GM18951 (cell line): Measurements from ENCODE around the gene NCAN.
"Not testable (repeated sequence)": the region's sequence is repeated elsewhere in the genome, so short reads cannot be mapped to it uniquely, and the experiment has no call there.

Experiments used
- POLR2A ChIP-seq: IDR thresholded peaks from 4 replicates; pipeline ENCODE4 v1.6.1; 2011; ENCODE audit warnings: mild to moderate bottlenecking; ENCODE audit not compliant: insufficient read length, insufficient read depth; ENCODE audit errors: extremely low read depth
- in situ Hi-C: fragments of 300-500 bp; cut with MboI; formaldehyde crosslinking; loops from one replicate; pipeline ENCODE4 v1.12.0; 2022; ENCODE audit warnings: low sequenced_read_pairs, mixed read lengths, inconsistent platforms; ENCODE audit not compliant: unreplicated experiment

Gene NCAN

DNA sequence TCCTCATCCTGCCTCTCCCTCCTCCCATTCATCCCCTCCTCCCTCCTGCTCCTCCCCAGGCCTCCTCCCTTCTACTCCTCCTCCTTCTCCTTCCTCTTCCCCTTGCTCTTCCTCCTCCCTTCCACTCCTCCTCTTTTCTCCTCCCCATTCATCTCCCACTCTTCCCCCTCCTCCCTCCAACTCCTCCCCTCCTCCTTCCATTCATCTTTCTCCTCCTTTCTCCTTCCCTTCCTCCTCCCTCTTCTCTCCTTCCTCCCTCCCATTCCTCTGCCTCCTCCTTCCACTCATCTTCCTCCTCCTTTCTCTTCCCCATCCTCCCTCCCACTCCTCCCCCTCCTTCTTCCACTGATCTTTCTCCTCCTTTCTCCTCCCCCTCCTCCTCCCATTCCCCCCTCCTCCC is 27.9 kb downstream of the NCAN start:
- TF ChIP-seq POLR2A = no peak
- in situ Hi-C loops = no loop called here

DNA sequence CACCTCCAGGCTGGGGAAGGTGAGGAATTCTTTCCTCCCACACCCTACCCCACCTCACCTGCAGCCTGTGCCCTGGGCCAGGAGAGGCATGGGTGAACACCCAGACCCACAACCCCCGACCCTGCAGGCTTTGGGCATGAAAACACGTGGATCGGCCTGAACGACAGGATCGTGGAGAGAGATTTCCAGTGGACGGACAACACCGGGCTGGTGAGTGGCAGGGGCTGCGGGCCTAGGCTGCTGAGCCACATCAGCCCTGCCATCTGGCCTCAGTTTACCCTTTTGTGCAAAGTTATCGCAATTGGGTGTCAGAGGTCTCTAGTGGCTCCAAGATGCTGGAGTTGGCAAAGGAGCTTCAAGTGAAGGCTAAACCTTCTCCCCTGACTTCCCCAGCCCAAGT is 28.7 kb downstream of the NCAN start:
- in situ Hi-C loops = no loop called here
- no peak for TF ChIP-seq POLR2A

DNA sequence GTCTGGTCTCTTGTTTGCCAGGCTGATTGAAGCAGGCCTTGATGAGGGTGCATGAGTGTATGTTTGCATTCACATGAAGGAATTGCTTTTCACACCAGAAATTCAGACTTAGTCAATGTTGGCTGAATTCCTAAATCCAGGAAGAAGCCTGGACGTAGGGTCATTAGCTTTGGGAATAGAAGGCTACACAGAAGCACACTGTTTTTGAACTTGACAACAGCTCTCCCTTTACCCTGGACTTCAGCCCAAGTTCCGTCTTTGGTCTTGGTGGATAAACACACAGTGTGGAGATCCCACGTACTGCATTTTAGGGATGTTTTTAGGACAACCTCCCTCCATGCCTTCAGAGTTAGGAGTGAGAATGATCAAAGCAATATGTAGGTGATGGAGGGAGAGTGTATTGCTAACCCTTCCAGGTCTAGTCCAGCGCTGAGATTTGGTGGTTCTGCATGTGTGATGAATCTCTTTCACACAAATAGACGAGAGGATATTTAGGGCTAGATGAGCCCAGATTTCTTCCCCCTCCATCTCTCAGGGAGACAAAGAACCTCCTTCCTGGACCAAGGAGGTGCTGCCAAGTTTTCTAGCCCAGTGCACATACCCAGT is 38.5 kb downstream of the NCAN start:
- no peak for TF ChIP-seq POLR2A
- in situ Hi-C loops = no loop called here

DNA sequence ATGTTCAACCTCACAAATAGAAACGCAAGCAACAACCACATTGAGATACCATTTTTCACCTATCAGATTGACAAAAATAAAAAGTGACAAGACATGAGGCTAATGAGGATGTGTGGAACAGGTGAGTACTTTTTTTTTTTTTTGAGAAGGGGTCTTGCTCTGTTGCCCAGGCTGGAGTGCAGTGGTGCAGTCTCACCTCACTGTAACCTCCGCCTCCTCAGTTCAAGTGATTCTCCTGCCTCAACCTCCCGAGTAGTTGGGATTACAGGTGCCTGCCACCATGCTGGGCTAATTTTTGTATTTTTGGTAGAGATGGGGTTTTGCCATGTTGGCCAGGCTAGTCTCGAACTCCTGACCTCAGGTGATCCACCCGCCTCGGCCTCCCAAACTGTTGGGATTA is 41.7 kb downstream of the NCAN start:
- in situ Hi-C loops = not testable (repeated sequence)

DNA sequence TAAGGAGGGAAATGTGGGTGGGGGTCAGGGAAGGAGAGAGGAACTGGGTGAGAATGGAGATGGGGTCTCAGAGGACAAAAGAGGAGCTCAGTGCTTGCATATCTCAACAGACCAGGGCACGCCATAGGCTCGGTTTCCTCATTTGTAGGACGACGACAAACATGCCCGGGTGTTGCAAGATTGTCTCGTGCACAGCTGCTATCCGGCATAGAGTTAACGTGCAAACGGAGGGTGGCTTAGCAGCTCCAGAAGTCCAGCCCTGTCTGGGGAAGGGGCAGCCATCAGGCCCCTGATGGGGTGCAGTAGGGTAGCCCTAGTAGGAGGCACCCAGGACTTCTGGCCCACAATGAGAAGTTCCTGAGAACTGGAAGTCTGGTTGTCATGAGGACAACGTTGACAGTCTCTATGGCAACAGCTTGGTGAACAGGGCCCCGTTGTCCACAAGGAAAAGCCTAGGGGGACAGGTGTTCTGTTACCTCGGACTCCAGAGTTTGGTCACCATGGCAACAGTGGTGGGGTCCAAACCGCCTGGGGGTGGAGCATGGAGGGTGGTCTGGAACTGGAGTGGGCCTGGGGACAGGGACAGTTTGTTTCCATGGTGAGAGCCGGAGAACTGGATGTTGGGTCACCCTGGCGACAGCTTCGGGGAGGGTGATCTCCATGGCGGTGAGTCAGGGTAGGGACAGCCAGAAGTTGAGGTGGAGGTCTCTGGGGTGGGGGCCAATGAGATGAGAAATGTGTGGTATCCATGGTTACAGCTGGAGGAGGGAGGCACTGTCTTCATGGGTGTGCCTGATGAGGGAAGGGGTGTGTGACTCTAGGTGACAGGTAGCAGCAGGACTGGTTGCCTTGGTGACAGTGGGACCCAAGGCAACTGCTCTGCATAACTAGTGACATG is 44.6 kb downstream of the NCAN start:
- no peak for TF ChIP-seq POLR2A
- in situ Hi-C loops = no loop called here

DNA sequence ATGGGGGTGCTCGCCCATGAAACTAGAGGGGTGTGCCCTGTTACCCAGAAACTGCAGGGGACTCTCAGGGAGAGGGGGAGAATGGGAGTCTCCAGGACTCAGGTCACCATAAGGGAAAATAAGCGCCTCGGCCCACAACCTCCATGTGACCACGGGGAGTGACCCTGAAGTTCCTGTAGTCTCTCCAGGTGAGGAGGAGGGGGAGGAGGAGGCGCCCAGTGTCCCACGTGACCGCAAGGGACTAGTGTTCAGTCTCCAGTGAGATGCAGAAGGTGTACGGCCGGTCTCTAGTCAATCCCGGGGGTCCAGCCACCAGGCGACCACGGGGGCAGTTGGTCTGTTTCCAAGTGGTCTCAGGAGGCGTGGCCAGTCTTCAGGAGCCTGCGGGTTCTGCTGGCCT is 45.4 kb downstream of the NCAN start:
- in situ Hi-C loops = no loop called here
- no peak for TF ChIP-seq POLR2A

DNA sequence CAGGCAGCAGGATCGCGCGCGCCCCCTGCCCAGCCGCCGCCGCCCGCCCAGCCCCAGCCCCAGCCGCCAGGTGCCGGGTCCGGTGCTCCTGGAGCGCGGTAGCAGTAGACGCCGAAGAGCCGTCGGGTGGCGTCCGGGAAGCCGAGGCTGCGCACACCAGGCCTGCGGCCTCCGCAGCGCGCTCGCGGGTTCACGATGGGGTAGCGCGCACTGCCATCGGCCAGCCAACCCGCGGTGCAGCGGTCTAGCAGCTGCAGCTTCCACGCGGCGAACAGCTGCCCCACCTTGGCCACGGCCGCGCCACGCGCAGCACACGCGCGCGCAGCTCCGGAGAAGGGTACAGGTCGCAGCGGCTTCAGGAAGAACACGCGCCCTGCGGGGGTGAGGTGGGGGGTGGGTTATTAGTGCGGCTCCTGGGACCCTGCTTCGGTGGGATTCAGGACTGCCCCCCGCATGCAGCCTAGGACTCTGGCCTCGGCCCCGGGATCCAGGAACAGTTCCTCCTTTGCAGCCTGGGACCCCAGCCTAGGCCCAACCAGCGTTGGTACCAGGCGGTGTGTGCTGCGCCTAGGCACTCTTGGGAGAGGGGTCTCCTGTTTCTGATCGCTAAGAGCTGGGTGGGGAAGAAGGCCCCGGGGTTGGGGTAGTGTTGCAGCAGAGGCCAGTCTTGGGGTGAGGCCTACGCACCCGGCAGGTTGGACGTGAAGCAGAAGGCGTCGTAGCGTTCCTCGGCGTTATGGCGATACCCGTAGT is 46.3 kb downstream of the NCAN start:
- in situ Hi-C loops = no loop called here
- TF ChIP-seq POLR2A = no peak

DNA sequence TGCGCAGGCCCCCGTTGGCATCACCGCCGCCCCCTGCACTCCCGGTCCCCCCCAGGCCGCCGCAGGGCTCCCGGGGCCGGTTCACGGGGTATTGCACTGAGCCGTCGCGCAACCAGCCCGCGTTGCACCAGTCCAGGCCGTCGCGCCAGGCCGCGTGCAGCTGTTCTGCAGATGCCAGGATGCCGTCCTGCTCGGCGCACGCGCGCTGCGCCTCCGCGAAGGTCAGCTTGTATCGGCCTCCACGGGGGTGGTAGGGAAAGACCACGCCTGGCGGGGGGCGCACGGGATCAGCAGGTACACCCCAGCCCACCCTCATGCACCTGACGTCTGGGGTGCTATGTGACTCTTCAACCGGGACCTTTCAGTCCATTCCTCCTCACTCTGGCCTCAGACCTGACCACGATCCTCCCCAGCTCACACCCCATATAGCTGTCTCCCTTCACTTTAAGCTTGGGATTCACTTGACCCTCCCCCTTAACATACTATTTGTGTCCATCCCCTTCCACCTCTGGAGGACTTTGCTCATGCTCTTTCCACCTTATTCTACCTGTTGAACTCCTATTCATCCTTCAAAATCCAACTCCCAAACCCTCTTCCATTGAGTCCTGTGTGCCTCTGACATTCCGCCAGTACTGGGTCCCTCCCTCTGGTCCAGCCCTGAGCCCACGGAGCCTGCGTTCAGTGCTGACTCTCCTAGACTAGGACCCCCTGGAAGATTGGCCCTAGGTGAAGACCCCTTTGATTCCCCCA is 47.0 kb downstream of the NCAN start:
- in situ Hi-C loops = no loop called here
- no peak for TF ChIP-seq POLR2A

DNA sequence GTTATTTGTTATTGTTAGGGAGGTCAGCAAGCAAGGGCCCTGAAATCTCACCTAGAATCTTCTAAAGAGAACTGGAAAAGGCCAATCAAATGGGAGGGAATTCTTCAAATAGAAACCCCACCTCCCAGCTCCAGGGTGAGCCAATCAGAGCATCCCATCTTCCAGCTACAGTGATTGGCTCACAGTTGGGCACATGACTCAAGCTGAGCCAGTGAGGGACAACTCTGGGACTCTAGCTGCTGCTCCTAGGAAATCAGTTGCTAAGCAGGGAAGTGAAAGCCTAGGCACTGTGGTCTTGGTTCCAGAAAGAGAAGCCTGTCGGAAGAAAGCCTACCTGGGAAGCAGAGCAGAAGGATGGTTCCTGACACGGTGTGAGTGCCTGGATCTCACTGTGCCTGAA is 48.0 kb downstream of the NCAN start:
- TF ChIP-seq POLR2A = no peak
- in situ Hi-C loops = no loop called here

DNA sequence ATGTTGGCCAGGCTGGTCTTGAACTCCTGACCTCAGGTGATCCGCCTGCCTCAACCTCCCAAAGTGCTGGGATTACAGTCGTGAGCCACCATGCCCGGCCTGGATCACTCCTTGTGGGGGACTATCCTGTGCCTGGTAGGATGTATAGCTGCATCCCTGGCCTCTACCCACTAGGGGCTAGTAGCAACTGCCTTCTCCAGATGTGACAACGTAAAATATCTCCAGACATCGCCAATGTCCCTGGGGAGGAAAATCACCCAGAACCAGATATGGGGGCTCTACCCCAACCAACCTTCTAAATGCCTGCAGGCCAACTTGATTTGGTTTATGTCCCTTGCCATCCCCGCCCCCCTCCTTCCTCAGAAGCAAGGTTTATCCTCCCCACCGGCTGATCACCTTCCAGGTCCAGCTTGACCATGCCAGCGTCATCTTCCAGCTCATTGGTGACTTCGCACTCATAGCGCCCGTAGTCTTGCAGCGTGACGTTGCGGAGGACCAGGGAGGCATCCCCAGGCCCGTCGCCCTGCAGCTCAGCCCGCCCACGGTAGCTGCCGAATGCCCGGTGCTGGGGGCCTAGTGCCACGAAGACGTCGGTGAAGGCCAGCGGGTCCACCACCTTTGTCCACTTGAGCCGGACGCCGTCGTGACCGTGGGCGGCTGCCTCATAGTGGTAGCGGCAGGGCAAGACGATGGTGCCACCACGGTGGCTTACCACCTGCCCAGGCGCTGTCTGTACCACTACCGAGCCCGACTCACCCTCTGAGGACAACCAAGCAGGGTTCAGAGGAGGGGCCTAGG is 48.9 kb downstream of the NCAN start:
- in situ Hi-C loops = no loop called here
- no peak for TF ChIP-seq POLR2A

DNA sequence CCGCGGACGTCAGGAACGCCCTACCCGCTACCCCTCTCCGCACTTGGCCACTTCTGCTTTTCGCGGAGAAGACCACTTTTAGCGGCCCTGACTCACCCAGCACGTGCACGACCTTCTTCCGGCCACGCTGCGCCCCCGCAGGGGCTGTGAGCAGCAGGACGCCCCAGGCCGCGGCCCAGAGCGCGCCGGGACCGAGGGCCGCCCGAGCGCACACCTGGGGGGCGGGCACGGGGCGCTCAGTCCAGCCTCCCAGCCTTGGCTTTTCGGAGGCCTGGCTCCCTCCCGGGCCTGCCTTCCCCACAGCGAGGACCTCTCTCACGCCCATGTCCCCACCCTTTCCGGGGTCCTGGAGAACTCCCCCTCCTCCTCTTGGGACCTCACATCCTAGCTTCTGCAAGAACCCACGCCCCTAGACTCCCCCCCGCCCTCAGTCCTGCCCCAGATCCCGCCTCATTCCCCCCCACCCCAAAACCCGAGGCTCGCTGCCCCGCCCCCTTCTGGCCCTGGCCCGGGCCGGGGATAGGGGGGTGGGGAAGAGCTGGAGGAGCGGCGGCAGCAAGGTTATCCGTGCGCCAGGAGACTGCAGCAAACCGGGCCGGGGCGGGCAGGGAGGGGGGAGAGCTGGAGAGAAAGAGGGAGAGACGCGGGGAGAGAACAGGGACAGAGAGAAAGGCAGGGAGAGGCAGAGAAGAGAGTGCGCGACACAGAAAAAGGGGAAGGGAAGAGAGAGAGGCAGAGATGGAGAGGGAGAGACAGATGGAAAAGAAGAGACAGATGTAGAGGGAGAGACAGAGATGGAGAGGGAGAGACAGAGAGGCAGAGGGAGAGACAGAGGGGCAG is 49.8 kb downstream of the NCAN start:
- TF ChIP-seq POLR2A = no peak
- in situ Hi-C loops = no loop called here

DNA sequence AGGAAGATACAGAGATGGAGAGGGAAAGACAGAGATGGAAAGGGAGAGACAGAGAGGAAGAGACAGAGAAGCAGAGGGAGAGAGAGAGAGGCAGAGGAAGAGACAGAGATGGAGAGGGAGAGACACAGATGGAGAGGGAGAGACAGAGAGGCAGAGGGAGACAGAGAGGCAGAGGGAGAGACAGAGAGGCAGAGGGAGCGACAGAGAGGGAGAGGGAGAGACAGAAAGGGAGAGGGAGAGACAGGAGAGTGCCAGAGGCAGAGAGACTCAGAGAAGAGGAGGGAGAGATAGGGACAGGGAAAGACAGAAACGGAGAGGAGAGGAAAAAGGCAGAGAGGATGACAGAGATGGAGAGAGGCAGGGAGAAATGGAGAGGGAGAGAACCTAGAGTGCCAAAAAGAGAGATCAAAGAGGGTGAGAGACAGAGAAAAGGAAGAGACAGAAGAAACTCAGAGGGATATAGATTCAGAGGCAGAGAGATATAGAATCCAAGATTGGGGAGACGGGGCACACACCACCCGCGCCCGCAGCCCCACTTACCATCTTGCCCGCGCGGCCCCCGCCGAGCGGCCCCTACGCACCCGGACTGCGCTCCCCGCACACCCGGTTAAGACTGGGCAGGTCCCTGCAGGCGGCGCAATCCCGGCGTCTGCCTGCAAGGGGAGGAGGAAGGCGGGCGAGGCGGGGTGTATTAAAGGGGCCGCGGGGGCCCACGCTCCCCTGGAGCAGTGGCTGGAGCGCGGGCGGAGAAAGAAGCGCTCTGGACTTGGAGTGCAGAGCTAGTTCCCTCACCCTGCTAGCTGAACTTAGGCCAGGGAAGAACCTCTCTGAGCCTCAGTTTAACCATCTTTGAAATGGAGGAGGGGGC is 50.7 kb downstream of the NCAN start:
- in situ Hi-C loops = no loop called here
- TF ChIP-seq POLR2A = no peak
